GM19438 (cell line): ENCODE measurements around the gene RPL35A.

Source experiments
- ATAC-seq: cut with Tn5 transposase; IDR thresholded peaks from one replicate; pipeline ENCODE4 v1.9.1; 2021; ENCODE audit warnings: low read depth; ENCODE audit not compliant: unreplicated experiment

The RPL35A gene

DNA sequence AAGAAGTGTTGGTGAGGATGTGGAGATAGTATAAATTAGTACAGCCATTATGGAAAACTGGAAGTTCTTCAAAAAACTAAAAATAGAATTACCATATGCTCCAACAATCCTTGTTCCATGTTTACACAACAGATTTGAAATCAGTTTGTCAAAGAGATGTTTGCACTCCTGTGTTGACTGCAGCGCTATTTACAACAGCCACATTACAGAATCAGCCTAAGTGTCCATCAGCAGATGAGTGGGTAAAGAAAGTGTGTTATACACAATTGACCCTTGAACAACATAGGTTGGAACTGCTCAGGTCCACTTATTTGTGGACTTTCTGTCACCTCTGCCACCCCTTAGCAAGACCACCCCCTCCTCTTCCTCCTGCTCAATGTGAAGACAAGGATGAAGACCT lies 44.7 kb downstream of the RPL35A start:
- ATAC-seq, result no peak

DNA sequence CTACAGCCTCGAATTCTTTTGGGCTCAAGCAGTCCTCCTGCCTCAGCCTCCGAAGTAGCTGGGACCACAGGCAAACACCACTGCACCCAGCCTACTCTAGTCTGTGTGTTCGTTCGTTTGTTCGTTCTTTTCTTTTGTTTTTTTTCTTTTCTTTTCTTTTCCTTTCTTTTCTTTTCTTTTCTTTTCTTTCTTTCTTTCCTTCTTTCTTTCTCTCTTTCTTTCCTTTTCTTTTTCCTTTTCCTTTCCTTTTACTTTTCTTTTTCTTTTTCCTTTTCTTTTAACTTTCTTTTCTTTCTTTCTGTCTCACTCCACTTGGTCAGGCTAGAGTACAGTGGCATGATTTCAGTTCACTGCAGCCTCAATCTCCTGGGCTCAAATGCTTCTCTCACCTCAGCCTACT lies 46.9 kb downstream of the RPL35A start:
- ATAC-seq, result no peak

DNA sequence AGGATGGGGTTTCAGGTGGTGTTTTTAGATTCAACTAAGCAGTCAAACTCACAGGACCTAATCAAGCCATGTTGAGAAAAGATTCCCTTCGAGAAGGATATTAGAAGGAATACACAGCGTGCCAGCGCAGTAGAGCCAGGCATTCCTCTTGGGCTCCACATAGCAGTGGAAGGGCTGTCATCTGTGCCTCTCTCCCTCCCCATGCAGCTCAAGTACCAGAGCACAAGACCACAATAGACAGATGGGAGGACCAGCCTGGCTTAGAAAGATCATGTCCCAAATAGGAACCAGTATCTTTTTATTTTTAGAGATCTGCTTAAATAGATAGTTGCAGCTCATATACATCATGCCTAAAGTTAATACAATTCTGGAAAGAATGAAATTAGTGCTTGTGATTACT lies 47.9 kb downstream of the RPL35A start:
- ATAC-seq, result no peak
